ENCODE data around the gene OR52I2.

Gene OR52I2

GRCh38 chr11:4607096-4607495 is 25.6 kb downstream of the OR52I2 start:
- no peaks in the 10 kb centered on the region for H3K27me3 ChIP-seq

GRCh38 chr11:4607781-4608666 is 26.5 kb downstream of the OR52I2 start, which contains the start of gene TRIM68:
Gene TRIM68 (minus strand): TSS chr11:4608231. CDS start chr11:4605504, 2,727 bp downstream.
- H3K36me3 ChIP-seq, result peaks cover 23% of the 10 kb centered on the region
- no peaks in the 10 kb centered on the region for H3K27me3 ChIP-seq
- no peaks in the 10 kb centered on the region for H3K9me3 ChIP-seq
- H3K4me1 ChIP-seq, result peaks cover 23% of the 10 kb centered on the region
- peak within 1 kb of the TSS; percentile 85 for H3K27ac ChIP-seq
- H3K4me2 ChIP-seq, result peak within 1 kb of the TSS; percentile 85
- TF ChIP-seq Cebpa-rat (IDR thresholded peaks at IDR 0.05), result no peak
- H4K20me1 ChIP-seq, result no peaks in the 10 kb centered on the region
- H3K4me3 ChIP-seq, result peak within 1 kb of the TSS; percentile 86
- peak within 1 kb of the TSS; percentile 85 for H3K9ac ChIP-seq

More at GRCh38 chr11:4607096-4607495, 25.6 kb downstream of the OR52I2 start:
- H3K9ac ChIP-seq, result peak overlapping the region; percentile 85
- H3K36me3 ChIP-seq, result peaks cover 32% of the 10 kb centered on the region
- H3K9me3 ChIP-seq, result no peaks in the 10 kb centered on the region
- no peak overlapping the region for H3K27ac ChIP-seq
- peak overlapping the region; percentile 86 for H3K4me3 ChIP-seq
- TF ChIP-seq Cebpa-rat (IDR thresholded peaks at IDR 0.05), result no peak
- H3K4me1 ChIP-seq, result peaks cover 18% of the 10 kb centered on the region
- H4K20me1 ChIP-seq, result no peaks in the 10 kb centered on the region
- H3K4me2 ChIP-seq, result peak overlapping the region; percentile 85

- Histone ChIP-seq H4K20me1 (no peaks in the 10 kb centered on the region), H3K4me1 (peaks cover 23% of the 10 kb centered on the region), H3K4me3 (0 out of 2 replicates have a peak overlapping the region, but pooled peaks have one; percentile 9), H3K9ac (no peak overlapping the region), H3K36me3 (no peaks in the 10 kb centered on the region), H3K4me2 (peak overlapping the region; percentile 47), H3K9me3 (no peaks in the 10 kb centered on the region), H3K27ac (no peak overlapping the region), H3K27me3 (no peaks in the 10 kb centered on the region)
- no peak for TF ChIP-seq Cebpa-rat (IDR thresholded peaks at IDR 0.05)
These were observed 28.9 kb downstream of the OR52I2 start for GRCh38 chr11:4610258-4610935.

GRCh38 chr11:4611986-4612385 is 30.4 kb downstream of the OR52I2 start:
- peaks cover 18% of the 10 kb centered on the region for H3K4me1 ChIP-seq
- H3K27ac ChIP-seq, result no peak overlapping the region
- no peak overlapping the region for H3K4me3 ChIP-seq
- H3K4me2 ChIP-seq, result no peak overlapping the region
- H3K9me3 ChIP-seq, result no peaks in the 10 kb centered on the region
- no peaks in the 10 kb centered on the region for H3K36me3 ChIP-seq
- TF ChIP-seq Cebpa-rat (IDR thresholded peaks at IDR 0.05), result no peak
- no peak overlapping the region for H3K9ac ChIP-seq
- no peaks in the 10 kb centered on the region for H3K27me3 ChIP-seq
- no peaks in the 10 kb centered on the region for H4K20me1 ChIP-seq

GRCh38 chr11:4615856-4616444 is 34.4 kb downstream of the OR52I2 start:
- Histone ChIP-seq H3K27me3 (no peaks in the 10 kb centered on the region), H3K9ac (no peak overlapping the region), H3K9me3 (no peaks in the 10 kb centered on the region), H3K4me1 (0 out of 2 replicates have a peak, but pooled peaks cover 5% of the 10 kb centered on the region), H3K27ac (no peak overlapping the region), H3K4me3 (no peak overlapping the region), H3K4me2 (no peak overlapping the region), H3K36me3 (no peaks in the 10 kb centered on the region), H4K20me1 (no peaks in the 10 kb centered on the region)
- TF ChIP-seq Cebpa-rat (IDR thresholded peaks at IDR 0.05), result no peak

GRCh38 chr11:4619514-4619913 is 38.0 kb downstream of the OR52I2 start:
- Histone ChIP-seq H3K4me3 (no peak overlapping the region), H3K9ac (no peak overlapping the region), H4K20me1 (no peaks in the 10 kb centered on the region), H3K9me3 (no peaks in the 10 kb centered on the region), H3K4me2 (no peak overlapping the region), H3K27ac (no peak overlapping the region), H3K4me1 (no peaks in the 10 kb centered on the region), H3K36me3 (no peaks in the 10 kb centered on the region), H3K27me3 (no peaks in the 10 kb centered on the region)
- TF ChIP-seq Cebpa-rat (IDR thresholded peaks at IDR 0.05), result no peak

- H3K27ac ChIP-seq, result no peak overlapping the region
- H3K9me3 ChIP-seq, result 0 out of 2 replicates have a peak, but pooled peaks cover 3% of the 10 kb centered on the region
- H3K4me3 ChIP-seq, result no peak overlapping the region
- TF ChIP-seq Cebpa-rat (IDR thresholded peaks at IDR 0.05), result no peak
- H3K4me2 ChIP-seq, result no peak overlapping the region
- no peaks in the 10 kb centered on the region for H3K36me3 ChIP-seq
- H3K9ac ChIP-seq, result no peak overlapping the region
- H4K20me1 ChIP-seq, result no peaks in the 10 kb centered on the region
- H3K4me1 ChIP-seq, result no peaks in the 10 kb centered on the region
- no peaks in the 10 kb centered on the region for H3K27me3 ChIP-seq
These were observed 44.9 kb downstream of the OR52I2 start for GRCh38 chr11:4626207-4627099.

GRCh38 chr11:4636136-4636535 is 54.6 kb downstream of the OR52I2 start:
- Histone ChIP-seq H3K9me3 (no peaks in the 10 kb centered on the region), H3K27ac (no peak overlapping the region), H3K36me3 (no peaks in the 10 kb centered on the region), H3K4me3 (no peak overlapping the region), H3K4me2 (no peak overlapping the region), H3K4me1 (no peaks in the 10 kb centered on the region), H3K9ac (no peak overlapping the region), H4K20me1 (no peaks in the 10 kb centered on the region), H3K27me3 (no peaks in the 10 kb centered on the region)
- TF ChIP-seq Cebpa-rat (IDR thresholded peaks at IDR 0.05), result no peak
